ENCODE measurements around the gene STAT5A. TPM values are rescaled to one million over a fixed set of nuclear protein-coding genes. Genes with fewer than 3 reads are reported as not detected.
A peak's percentile ranks its signal among the peaks of the same experiment; 100 is the strongest.
"Not testable (repeated sequence)": the region's sequence is repeated elsewhere in the genome, so short reads cannot be mapped to it uniquely, and the experiment has no call there.

Gene STAT5A
- total and polyA plus RNA-seq, 8 donors = 10.5 to 19.8 (median 14.5) TPM

DNA sequence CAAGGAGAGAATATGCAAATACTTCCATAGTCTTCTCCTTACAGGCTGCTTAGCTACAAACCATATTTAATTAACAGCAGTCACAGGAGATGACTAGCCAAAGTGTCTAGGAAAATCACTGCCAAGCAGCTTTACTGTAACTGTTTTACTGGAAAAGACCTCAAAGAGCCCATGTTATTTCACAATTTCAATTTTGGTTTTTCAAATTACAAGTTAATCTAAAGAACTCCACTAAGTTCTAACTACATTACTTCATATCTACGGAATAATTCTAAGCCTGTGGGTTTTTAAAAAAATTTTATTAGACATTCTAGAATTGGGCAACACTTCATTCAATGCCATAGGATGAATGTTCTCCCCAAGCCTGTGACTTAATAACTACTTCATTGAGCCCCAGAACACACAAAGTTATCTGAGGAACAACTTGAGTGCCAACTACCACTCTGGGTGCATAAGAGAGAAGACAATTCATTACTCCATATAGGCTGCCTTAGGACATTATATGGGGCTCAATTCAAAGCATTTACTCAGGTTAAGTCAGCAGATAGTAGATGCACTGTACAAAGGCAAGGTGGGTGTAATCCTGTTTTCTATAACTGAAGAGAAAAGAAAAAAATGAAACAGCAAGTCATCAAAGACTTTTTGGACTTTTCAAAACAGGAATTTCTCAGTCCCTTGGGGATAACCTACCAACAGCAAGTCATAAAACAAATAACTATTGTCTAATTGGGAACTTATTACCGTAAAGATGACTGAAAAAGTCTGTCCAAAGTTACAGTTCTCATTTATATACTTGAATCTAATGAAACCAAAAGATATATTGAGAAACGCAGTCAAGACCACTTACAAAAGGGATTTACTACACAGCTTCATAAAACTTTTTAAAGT is 66.9 kb downstream of the STAT5A start:
- DNase-seq (no peak), ATAC-seq (peak in 1 of 4 donors; percentile 22), FAIRE-seq (no peak)
- no peaks in the 10 kb centered on the region for H3K27me3 ChIP-seq
- H3K27ac ChIP-seq = no peak overlapping the region
- intact Hi-C loops (cut with DNase I) = no loop called here
- 72 to 78% methylated on average over 3 of the region's 3 CpGs for WGBS, 2 donors
- H3K36me3 ChIP-seq = no peaks in the 10 kb centered on the region
- H3K4me3 ChIP-seq = no peak overlapping the region
- peaks cover 3 to 17% (median 5%) of the 10 kb centered on the region in 3 donors for H3K4me1 ChIP-seq
- H3K9me3 ChIP-seq = no peaks in the 10 kb centered on the region
- TF ChIP-seq, protein P1, sequence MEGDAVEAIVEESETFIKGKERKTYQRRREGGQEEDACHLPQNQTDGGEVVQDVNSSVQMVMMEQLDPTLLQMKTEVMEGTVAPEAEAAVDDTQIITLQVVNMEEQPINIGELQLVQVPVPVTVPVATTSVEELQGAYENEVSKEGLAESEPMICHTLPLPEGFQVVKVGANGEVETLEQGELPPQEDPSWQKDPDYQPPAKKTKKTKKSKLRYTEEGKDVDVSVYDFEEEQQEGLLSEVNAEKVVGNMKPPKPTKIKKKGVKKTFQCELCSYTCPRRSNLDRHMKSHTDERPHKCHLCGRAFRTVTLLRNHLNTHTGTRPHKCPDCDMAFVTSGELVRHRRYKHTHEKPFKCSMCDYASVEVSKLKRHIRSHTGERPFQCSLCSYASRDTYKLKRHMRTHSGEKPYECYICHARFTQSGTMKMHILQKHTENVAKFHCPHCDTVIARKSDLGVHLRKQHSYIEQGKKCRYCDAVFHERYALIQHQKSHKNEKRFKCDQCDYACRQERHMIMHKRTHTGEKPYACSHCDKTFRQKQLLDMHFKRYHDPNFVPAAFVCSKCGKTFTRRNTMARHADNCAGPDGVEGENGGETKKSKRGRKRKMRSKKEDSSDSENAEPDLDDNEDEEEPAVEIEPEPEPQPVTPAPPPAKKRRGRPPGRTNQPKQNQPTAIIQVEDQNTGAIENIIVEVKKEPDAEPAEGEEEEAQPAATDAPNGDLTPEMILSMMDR (IDR thresholded peaks at IDR 0.05) = no peak

DNA sequence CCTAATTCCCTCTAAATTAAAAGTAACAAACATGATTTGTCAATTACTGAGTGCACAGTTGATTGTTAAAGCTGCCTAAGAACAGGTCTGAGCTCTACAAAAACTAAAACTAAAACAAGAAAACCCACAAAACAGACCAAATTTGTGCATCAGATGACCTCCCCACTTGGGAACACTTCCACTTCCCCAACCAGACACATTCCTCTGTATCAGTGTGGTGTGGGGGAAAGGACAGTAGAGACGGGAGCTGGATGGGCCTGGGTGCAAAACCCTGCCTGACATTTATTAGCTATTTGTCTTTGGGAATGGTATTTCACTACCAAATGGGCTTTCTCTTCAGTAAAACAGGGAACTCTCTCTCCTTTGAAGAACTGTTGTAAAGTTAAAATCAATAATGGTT is 70.1 kb downstream of the STAT5A start:
- 67 to 69% methylated on average over 1 of the region's 1 CpG for WGBS, 2 donors
- H3K27me3 ChIP-seq = no peaks in the 10 kb centered on the region
- DNase-seq (no peak), FAIRE-seq (no peak), ATAC-seq (peak in 1 of 4 donors; percentile 31)
- no peak overlapping the region for H3K4me3 ChIP-seq
- H3K9me3 ChIP-seq = no peaks in the 10 kb centered on the region
- TF ChIP-seq, protein P1 (IDR thresholded peaks at IDR 0.05) = no peak
- intact Hi-C loops (cut with DNase I) = no loop called here
- H3K36me3 ChIP-seq = no peaks in the 10 kb centered on the region
- H3K4me1 ChIP-seq = peaks cover 0 to 17% (median 4%) of the 10 kb centered on the region in 3 donors
- H3K27ac ChIP-seq = no peak overlapping the region

DNA sequence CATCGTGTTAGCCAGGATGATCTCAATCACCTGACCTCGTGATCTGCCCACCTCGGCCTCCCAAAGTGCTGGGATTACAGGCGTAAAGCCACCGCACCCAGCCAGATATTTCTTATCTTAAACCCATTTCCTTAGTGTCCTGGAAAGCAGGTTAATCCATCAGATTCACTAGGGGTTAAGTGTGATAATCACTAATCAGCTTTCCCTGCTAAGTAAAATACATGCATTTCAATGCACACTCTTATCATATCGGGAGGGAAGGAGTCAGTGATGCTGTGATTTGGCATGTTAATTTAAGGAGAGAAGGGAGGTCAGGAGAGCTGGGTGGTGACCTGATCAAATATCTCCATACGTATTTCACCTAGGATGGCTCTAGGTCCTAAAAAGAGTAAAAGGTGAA is 70.8 kb downstream of the STAT5A start:
- peaks cover 0 to 17% (median 4%) of the 10 kb centered on the region in 3 donors for H3K4me1 ChIP-seq
- DNase-seq (no peak), FAIRE-seq (no peak), ATAC-seq (no peak)
- no peak overlapping the region for H3K4me3 ChIP-seq
- H3K27ac ChIP-seq = no peak overlapping the region
- no peaks in the 10 kb centered on the region for H3K36me3 ChIP-seq
- H3K27me3 ChIP-seq = no peaks in the 10 kb centered on the region
- H3K9me3 ChIP-seq = no peaks in the 10 kb centered on the region
- 86 to 87% methylated on average over 7 of the region's 7 CpGs for WGBS, 2 donors
- TF ChIP-seq, protein P1 (IDR thresholded peaks at IDR 0.05) = no peak
- intact Hi-C loops (cut with DNase I) = no loop called here

DNA sequence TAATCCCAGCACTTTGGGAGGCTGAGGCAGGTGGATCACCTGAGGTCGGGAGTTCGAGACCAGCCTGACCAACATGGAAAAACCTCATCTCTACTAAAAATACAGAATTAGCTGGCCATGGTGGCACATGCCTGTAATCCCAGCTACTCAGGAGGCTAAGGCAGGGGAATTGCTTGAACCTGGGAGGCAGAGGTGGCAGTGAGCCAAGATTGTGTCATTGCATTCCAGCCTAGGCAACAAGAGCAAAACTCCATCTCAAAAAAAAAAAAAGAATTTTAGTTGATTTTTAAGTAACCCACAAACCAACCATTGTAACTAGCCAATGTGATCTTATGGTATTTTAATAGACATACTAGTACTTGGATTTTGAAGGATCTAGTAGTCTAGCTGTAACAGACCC is 72.1 kb downstream of the STAT5A start:
- intact Hi-C loops (cut with DNase I); H3K36me3 ChIP-seq; H3K27ac ChIP-seq; H3K9me3 ChIP-seq; H3K27me3 ChIP-seq; ATAC-seq; FAIRE-seq; H3K4me3 ChIP-seq: not testable (repeated sequence)
- WGBS, 2 donors = 94 to 100% methylated on average over 2 of the region's 2 CpGs
- H3K4me1 ChIP-seq = peaks cover 0 to 17% (median 0%) of the 10 kb centered on the region in 3 donors
- peak in 3 of 6 donors; percentile 47 to 49 (median 48) for DNase-seq

Other genes starting within 250 kb of the STAT5A start
- gene C17orf113, start 237.9 kb upstream of the STAT5A start, total RNA-seq = 1 to 10 TPM; 1.2 to 2.2 (median 1.8) TPM
- 1 to 10 TPM; 1.5 to 1.9 TPM for gene C17orf113, start 237.9 kb upstream of the STAT5A start, polyA plus RNA-seq
- gene ZNF385C, start 190.0 kb upstream of the STAT5A start, total RNA-seq = 1 to 10 TPM in 5 of 6 donors, under 1 TPM in 1; 0.67 to 2.1 (median 1.4) TPM
- gene ZNF385C, start 190.0 kb upstream of the STAT5A start, polyA plus RNA-seq = 1 to 10 TPM; 1.8 to 2.6 TPM
- 10 to 100 TPM in 1 of 6 donors, 1 to 10 TPM in 5; 3.7 to 11.0 (median 6.1) TPM for gene DHX58, start 175.8 kb upstream of the STAT5A start, total RNA-seq
- 10 to 100 TPM; 20.9 to 22.8 TPM for gene DHX58, start 175.8 kb upstream of the STAT5A start, polyA plus RNA-seq
- 10 to 100 TPM; 17.5 to 43.7 (median 22.3) TPM for gene KAT2A, start 167.1 kb upstream of the STAT5A start, total RNA-seq
- 100 to 1,000 TPM; 157 to 158 TPM for gene KAT2A, start 167.1 kb upstream of the STAT5A start, polyA plus RNA-seq
- gene HSPB9, start 165.7 kb upstream of the STAT5A start, total RNA-seq = under 1 TPM; 0.40 to 0.75 (median 0.58) TPM
- 1 to 10 TPM in 1 of 2 donors, under 1 TPM in 1; 0.85 to 1.6 TPM for gene HSPB9, start 165.7 kb upstream of the STAT5A start, polyA plus RNA-seq
- gene RAB5C, start 133.5 kb upstream of the STAT5A start, total RNA-seq = 10 to 100 TPM; 25.9 to 53.1 (median 42.0) TPM
- 10 to 100 TPM; 42.6 to 61.8 TPM for gene RAB5C, start 133.5 kb upstream of the STAT5A start, polyA plus RNA-seq
- gene KCNH4, start 107.4 kb upstream of the STAT5A start, total RNA-seq = under 1 TPM in 5 of 6 donors, not detected in 1; 0.03 to 0.09 (median 0.06) TPM
- gene KCNH4, start 107.4 kb upstream of the STAT5A start, polyA plus RNA-seq = under 1 TPM; 0.11 to 0.14 TPM
- not detected for gene HCRT, start 103.0 kb upstream of the STAT5A start, total RNA-seq
- gene HCRT, start 103.0 kb upstream of the STAT5A start, polyA plus RNA-seq = not detected
- 10 to 100 TPM; 14.8 to 20.9 (median 17.1) TPM for gene GHDC, start 94.0 kb upstream of the STAT5A start, total RNA-seq
- 10 to 100 TPM; 19.4 to 21.6 TPM for gene GHDC, start 94.0 kb upstream of the STAT5A start, polyA plus RNA-seq
- 10 to 100 TPM; 22.6 to 27.5 (median 24.2) TPM for gene STAT5B, start 12.1 kb upstream of the STAT5A start, total RNA-seq
- gene STAT5B, start 12.1 kb upstream of the STAT5A start, polyA plus RNA-seq = 10 to 100 TPM; 17.9 to 24.3 TPM
- 100 to 1,000 TPM in 2 of 6 donors, 10 to 100 TPM in 4; 63.3 to 127 (median 78.6) TPM for gene STAT3, start 99.9 kb downstream of the STAT5A start, total RNA-seq
- 10 to 100 TPM; 37.9 to 42.9 TPM for gene STAT3, start 99.9 kb downstream of the STAT5A start, polyA plus RNA-seq
- 10 to 100 TPM; 11.5 to 42.6 (median 19.6) TPM for gene CAVIN1, start 134.8 kb downstream of the STAT5A start, total RNA-seq
- 10 to 100 TPM; 25.2 to 32.9 TPM for gene CAVIN1, start 134.8 kb downstream of the STAT5A start, polyA plus RNA-seq
- 10 to 100 TPM; 22.8 to 51.3 (median 28.6) TPM for gene ATP6V0A1, start 170.4 kb downstream of the STAT5A start, total RNA-seq
- gene ATP6V0A1, start 170.4 kb downstream of the STAT5A start, polyA plus RNA-seq = 10 to 100 TPM; 37.2 to 55.9 TPM
- 10 to 100 TPM; 17.6 to 33.8 (median 25.6) TPM for gene NAGLU, start 247.7 kb downstream of the STAT5A start, total RNA-seq
- 10 to 100 TPM; 51.6 to 52.6 TPM for gene NAGLU, start 247.7 kb downstream of the STAT5A start, polyA plus RNA-seq

Data from pancreas (tissue), 10 donors.